ENCODE data around the gene HEXIM1. TPM values are rescaled to one million over a fixed set of nuclear protein-coding genes. Genes with fewer than 3 reads are reported as not detected.

HEXIM1 gene
- total RNA-seq, 4 donors from 2014 or later, result 26.3 to 79.6 (median 36.9) TPM

GRCh38 chr17:45131616-45132319 lies 16.5 kb upstream of the HEXIM1 start:
- Histone ChIP-seq H3K36me3 (no peaks in the 10 kb centered on the region), H3K9me3 (no peaks in the 10 kb centered on the region), H3K27me3 (no peaks in the 10 kb centered on the region), H3K27ac (peak overlapping the region; percentile 93 to 100 (median 97)), H3K4me1 (peaks cover 61 to 67% of the 10 kb centered on the region in 2 donors), H3K4me3 (peak overlapping the region; percentile 72 to 98 (median 94))
- peak; percentile 85 to 98 (median 95) for TF ChIP-seq CTCF (IDR thresholded peaks at IDR 0.05 in 4 of 5, conservative IDR thresholded peaks at IDR 0.05 in 1 of 5)
- no peak for TF ChIP-seq POLR2A (IDR thresholded peaks at IDR 0.05)
- DNase-seq, result no peak
- ATAC-seq, result peak in 1 of 2 donors; percentile 0
- in situ Hi-C loops (cut with MboI; ENCODE audit: low sequenced_read_pairs in 4 of 4), result loop anchor here in 2 of 4 donors (10.0 to 25.0 kb wide), 3 partner anchors 63 to 219 kb away; partner anchors contain the start of gene GFAP (in 2 of the 2)
- intact Hi-C loops (cut with DNase I; ENCODE audit: low total_unique reads), result loop anchor here (2.0 to 5.0 kb wide), 3 partner anchors 35 to 357 kb away; no protein-coding TSS in a partner anchor

GRCh38 chr17:45132320-45132571 lies 16.0 kb upstream of the HEXIM1 start, which contains the start of gene PLCD3:
Gene PLCD3 (minus strand): TSS chr17:45132515. CDS start chr17:45132410, 105 bp downstream.
- H3K4me1 ChIP-seq, result peaks cover 56 to 62% of the 10 kb centered on the region in 2 donors
- in situ Hi-C loops (cut with MboI; ENCODE audit: low sequenced_read_pairs in 4 of 4) (loop anchor here in 2 of 4 donors (10.0 to 25.0 kb wide), 3 partner anchors 63 to 220 kb away; partner anchors contain the start of gene GFAP (in 2 of the 2)), intact Hi-C loops (cut with DNase I; ENCODE audit: low total_unique reads) (loop anchor here (2.0 to 5.0 kb wide), 3 partner anchors 35 to 357 kb away; no protein-coding TSS in a partner anchor)
- peak within 1 kb of the TSS; percentile 72 to 98 (median 94) for H3K4me3 ChIP-seq
- DNase-seq (no peak), ATAC-seq (peak in 1 of 2 donors; percentile 0)
- H3K36me3 ChIP-seq, result no peaks in the 10 kb centered on the region
- no peaks in the 10 kb centered on the region for H3K9me3 ChIP-seq
- no peaks in the 10 kb centered on the region for H3K27me3 ChIP-seq
- peak; percentile 62 to 70 for TF ChIP-seq POLR2A (IDR thresholded peaks at IDR 0.05)
- TF ChIP-seq CTCF (IDR thresholded peaks at IDR 0.05 in 4 of 5, conservative IDR thresholded peaks at IDR 0.05 in 1 of 5), result no peak
- peak within 1 kb of the TSS; percentile 93 to 100 (median 97) for H3K27ac ChIP-seq

- peak overlapping the region; percentile 72 to 98 (median 94) for H3K4me3 ChIP-seq
- in situ Hi-C loops (cut with MboI; ENCODE audit: low sequenced_read_pairs in 4 of 4) (loop anchor here in 2 of 4 donors (10.0 to 25.0 kb wide), 3 partner anchors 62 to 221 kb away; partner anchors contain the start of gene GFAP (in 2 of the 2)), intact Hi-C loops (cut with DNase I; ENCODE audit: low total_unique reads) (loop anchor here (2.0 to 5.0 kb wide), 3 partner anchors 36 to 358 kb away; no protein-coding TSS in a partner anchor)
- peaks cover 50 to 56% of the 10 kb centered on the region in 2 donors for H3K4me1 ChIP-seq
- H3K27me3 ChIP-seq, result no peaks in the 10 kb centered on the region
- TF ChIP-seq POLR2A (IDR thresholded peaks at IDR 0.05) (peak; percentile 59 to 72), CTCF (IDR thresholded peaks at IDR 0.05 in 4 of 5, conservative IDR thresholded peaks at IDR 0.05 in 1 of 5) (peak; percentile 81 to 91 (median 89))
- no peaks in the 10 kb centered on the region for H3K36me3 ChIP-seq
- peak; percentile 42 to 44 for ATAC-seq
- DNase-seq, result peak; percentile 82 to 89
- peak overlapping the region; percentile 93 to 100 (median 97) for H3K27ac ChIP-seq
- no peaks in the 10 kb centered on the region for H3K9me3 ChIP-seq
These were observed 15.5 kb upstream of the HEXIM1 start for GRCh38 chr17:45132572-45133463.

- peak; percentile 44 to 52 for TF ChIP-seq POLR2A (IDR thresholded peaks at IDR 0.05)
- TF ChIP-seq CTCF (IDR thresholded peaks at IDR 0.05 in 4 of 5, conservative IDR thresholded peaks at IDR 0.05 in 1 of 5), result peak; percentile 100
- Histone ChIP-seq H3K36me3 (no peaks in the 10 kb centered on the region), H3K4me1 (peaks cover 25 to 31% of the 10 kb centered on the region in 2 donors), H3K27me3 (no peaks in the 10 kb centered on the region), H3K27ac (peak within 1 kb of the TSS; percentile 79 to 89 (median 80)), H3K4me3 (peak within 1 kb of the TSS; percentile 62 to 88 (median 70)), H3K9me3 (no peaks in the 10 kb centered on the region)
- DNase-seq, result peak; percentile 94 to 95
- ATAC-seq, result peak; percentile 89
- intact Hi-C loops (cut with DNase I; ENCODE audit: low total_unique reads) (loop anchor here (1.0 to 2.0 kb wide), 5 partner anchors 13 to 215 kb away; partner anchors contain the start of genes HEXIM1 and HEXIM2), in situ Hi-C loops (cut with MboI; ENCODE audit: low sequenced_read_pairs in 4 of 4) (loop anchor here in 3 of 4 donors (5.0 to 25.0 kb wide), 4 partner anchors 59 to 223 kb away; partner anchors contain the start of gene GFAP (in 2 of the 3))
These were observed 12.9 kb upstream of the HEXIM1 start, which contains the start of gene ACBD4 for GRCh38 chr17:45135192-45135977. Gene ACBD4 (plus strand): TSS chr17:45135687. CDS start chr17:45136145, 458 bp downstream.

All from gastrocnemius medialis (tissue), 4 donors.